ENCODE measurements around the gene STXBP1.
"Not testable (repeated sequence)": the region's sequence is repeated elsewhere in the genome, so short reads cannot be mapped to it uniquely, and the experiment has no call there.

The STXBP1 gene

GRCh38 chr9:127598839-127599549 is 13.1 kb upstream of the STXBP1 start:
- no peaks in the 10 kb centered on the region for H3K36me3 ChIP-seq (ENCODE audit: insufficient read depth, low read length)
- no peaks in the 10 kb centered on the region for H3K4me1 ChIP-seq (ENCODE audit: control insufficient read depth, insufficient read depth, low read length)
- H3K9ac ChIP-seq (ENCODE audit: low read depth, low read length), result no peak overlapping the region
- H3K27me3 ChIP-seq (ENCODE audit: control insufficient read depth, insufficient read depth, low read length), result no peaks in the 10 kb centered on the region
- no peak overlapping the region for H3K4me3 ChIP-seq (ENCODE audit: low read length)
- no peaks in the 10 kb centered on the region for H3K9me3 ChIP-seq (replicated peaks; ENCODE audit: low read length)
- H3K4me2 ChIP-seq (ENCODE audit: low read length), result no peak overlapping the region

GRCh38 chr9:127599550-127599891 is 12.6 kb upstream of the STXBP1 start:
- no peak overlapping the region for H3K9ac ChIP-seq (ENCODE audit: low read depth, low read length)
- no peak overlapping the region for H3K4me2 ChIP-seq (ENCODE audit: low read length)
- H3K9me3 ChIP-seq (replicated peaks; ENCODE audit: low read length), result no peaks in the 10 kb centered on the region

GRCh38 chr9:127603226-127603625 is 8.9 kb upstream of the STXBP1 start:
- H3K4me3 ChIP-seq (ENCODE audit: low read length), result no peak overlapping the region
- no peaks in the 10 kb centered on the region for H3K27me3 ChIP-seq (ENCODE audit: control insufficient read depth, insufficient read depth, low read length)
- H3K4me2 ChIP-seq (ENCODE audit: low read length), result no peak overlapping the region
- no peaks in the 10 kb centered on the region for H3K36me3 ChIP-seq (ENCODE audit: insufficient read depth, low read length)
- no peak overlapping the region for H3K9ac ChIP-seq (ENCODE audit: low read depth, low read length)
- H3K4me1 ChIP-seq (ENCODE audit: control insufficient read depth, insufficient read depth, low read length), result peaks cover 12% of the 10 kb centered on the region
- H3K9me3 ChIP-seq (replicated peaks; ENCODE audit: low read length), result no peaks in the 10 kb centered on the region

More at GRCh38 chr9:127599550-127599891, 12.6 kb upstream of the STXBP1 start:
- Histone ChIP-seq H3K36me3 (ENCODE audit: insufficient read depth, low read length) (no peaks in the 10 kb centered on the region), H3K27me3 (ENCODE audit: control insufficient read depth, insufficient read depth, low read length) (no peaks in the 10 kb centered on the region), H3K4me1 (ENCODE audit: control insufficient read depth, insufficient read depth, low read length) (no peaks in the 10 kb centered on the region), H3K4me3 (ENCODE audit: low read length) (no peak overlapping the region)

GRCh38 chr9:127606043-127606442 is 6.0 kb upstream of the STXBP1 start:
- no peak overlapping the region for H3K9ac ChIP-seq (ENCODE audit: low read depth, low read length)
- H3K36me3 ChIP-seq (ENCODE audit: insufficient read depth, low read length), result no peaks in the 10 kb centered on the region
- no peaks in the 10 kb centered on the region for H3K9me3 ChIP-seq (replicated peaks; ENCODE audit: low read length)

GRCh38 chr9:127608104-127608966 is 3.7 kb upstream of the STXBP1 start:
- H3K4me2 ChIP-seq (ENCODE audit: low read length), result peak overlapping the region; percentile 86
- H3K27me3 ChIP-seq (ENCODE audit: control insufficient read depth, insufficient read depth, low read length), result peaks cover 8% of the 10 kb centered on the region
- peaks cover 26% of the 10 kb centered on the region for H3K4me1 ChIP-seq (ENCODE audit: control insufficient read depth, insufficient read depth, low read length)
- no peaks in the 10 kb centered on the region for H3K9me3 ChIP-seq (replicated peaks; ENCODE audit: low read length)
- H3K9ac ChIP-seq (ENCODE audit: low read depth, low read length), result no peak overlapping the region
- H3K36me3 ChIP-seq (ENCODE audit: insufficient read depth, low read length), result no peaks in the 10 kb centered on the region
- H3K4me3 ChIP-seq (ENCODE audit: low read length), result peak overlapping the region; percentile 56

More at GRCh38 chr9:127606043-127606442, 6.0 kb upstream of the STXBP1 start:
- peaks cover 18% of the 10 kb centered on the region for H3K4me1 ChIP-seq (ENCODE audit: control insufficient read depth, insufficient read depth, low read length)
- H3K27me3 ChIP-seq (ENCODE audit: control insufficient read depth, insufficient read depth, low read length), result peaks cover 8% of the 10 kb centered on the region
- no peak overlapping the region for H3K4me2 ChIP-seq (ENCODE audit: low read length)
- no peak overlapping the region for H3K4me3 ChIP-seq (ENCODE audit: low read length)

- Histone ChIP-seq H3K4me2 (ENCODE audit: low read length) (peak overlapping the region; percentile 100), H3K9ac (ENCODE audit: low read depth, low read length) (peak overlapping the region; percentile 81), H3K4me1 (ENCODE audit: control insufficient read depth, insufficient read depth, low read length) (peaks cover 33% of the 10 kb centered on the region), H3K4me3 (ENCODE audit: low read length) (peak overlapping the region; percentile 99), H3K27me3 (ENCODE audit: control insufficient read depth, insufficient read depth, low read length) (peaks cover 8% of the 10 kb centered on the region), H3K36me3 (ENCODE audit: insufficient read depth, low read length) (no peaks in the 10 kb centered on the region), H3K9me3 (replicated peaks; ENCODE audit: low read length) (no peaks in the 10 kb centered on the region)
These were observed 526 bp upstream of the STXBP1 start for GRCh38 chr9:127611603-127611898.

- Histone ChIP-seq H3K9ac (ENCODE audit: low read depth, low read length) (peak overlapping the region; percentile 88), H3K4me1 (ENCODE audit: control insufficient read depth, insufficient read depth, low read length) (peaks cover 23% of the 10 kb centered on the region), H3K27me3 (ENCODE audit: control insufficient read depth, insufficient read depth, low read length) (peaks cover 8% of the 10 kb centered on the region), H3K4me2 (ENCODE audit: low read length) (peak overlapping the region; percentile 99), H3K36me3 (ENCODE audit: insufficient read depth, low read length) (no peaks in the 10 kb centered on the region), H3K9me3 (replicated peaks; ENCODE audit: low read length) (no peaks in the 10 kb centered on the region), H3K4me3 (ENCODE audit: low read length) (peak overlapping the region; percentile 99)
These were observed 984 bp downstream of the STXBP1 start for GRCh38 chr9:127612939-127613582.

GRCh38 chr9:127613583-127613954 is 1.5 kb downstream of the STXBP1 start:
- Histone ChIP-seq H3K4me2 (ENCODE audit: low read length) (peak overlapping the region; percentile 99), H3K4me1 (ENCODE audit: control insufficient read depth, insufficient read depth, low read length) (peaks cover 18% of the 10 kb centered on the region), H3K4me3 (ENCODE audit: low read length) (peak overlapping the region; percentile 99), H3K27me3 (ENCODE audit: control insufficient read depth, insufficient read depth, low read length) (peaks cover 8% of the 10 kb centered on the region), H3K36me3 (ENCODE audit: insufficient read depth, low read length) (no peaks in the 10 kb centered on the region), H3K9ac (ENCODE audit: low read depth, low read length) (peak overlapping the region; percentile 88), H3K9me3 (replicated peaks; ENCODE audit: low read length) (no peaks in the 10 kb centered on the region)

GRCh38 chr9:127614961-127615360 is 2.9 kb downstream of the STXBP1 start:
- Histone ChIP-seq H3K4me2 (ENCODE audit: low read length) (no peak overlapping the region), H3K9me3 (replicated peaks; ENCODE audit: low read length) (no peaks in the 10 kb centered on the region), H3K9ac (ENCODE audit: low read depth, low read length) (no peak overlapping the region), H3K4me3 (ENCODE audit: low read length) (no peak overlapping the region), H3K36me3 (ENCODE audit: insufficient read depth, low read length) (no peaks in the 10 kb centered on the region), H3K27me3 (ENCODE audit: control insufficient read depth, insufficient read depth, low read length) (peaks cover 4% of the 10 kb centered on the region), H3K4me1 (ENCODE audit: control insufficient read depth, insufficient read depth, low read length) (peaks cover 15% of the 10 kb centered on the region)

- H3K4me2 ChIP-seq (ENCODE audit: low read length); H3K27me3 ChIP-seq (ENCODE audit: control insufficient read depth, insufficient read depth, low read length); H3K4me1 ChIP-seq (ENCODE audit: control insufficient read depth, insufficient read depth, low read length); H3K4me3 ChIP-seq (ENCODE audit: low read length); H3K9ac ChIP-seq (ENCODE audit: low read depth, low read length); H3K9me3 ChIP-seq (replicated peaks; ENCODE audit: low read length); H3K36me3 ChIP-seq (ENCODE audit: insufficient read depth, low read length): not testable (repeated sequence)
These were observed 9.4 kb downstream of the STXBP1 start for GRCh38 chr9:127621339-127621970.

GRCh38 chr9:127626752-127627493 is 14.8 kb downstream of the STXBP1 start:
- Histone ChIP-seq H3K4me3 (ENCODE audit: low read length) (no peak overlapping the region), H3K4me2 (ENCODE audit: low read length) (no peak overlapping the region), H3K4me1 (ENCODE audit: control insufficient read depth, insufficient read depth, low read length) (peaks cover 10% of the 10 kb centered on the region), H3K9ac (ENCODE audit: low read depth, low read length) (no peak overlapping the region), H3K9me3 (replicated peaks; ENCODE audit: low read length) (no peaks in the 10 kb centered on the region), H3K36me3 (ENCODE audit: insufficient read depth, low read length) (no peaks in the 10 kb centered on the region), H3K27me3 (ENCODE audit: control insufficient read depth, insufficient read depth, low read length) (no peaks in the 10 kb centered on the region)
